Kidney epithelial cell (primary cell): Measurements from ENCODE around the gene BCHE. TPM values are rescaled to one million over a fixed set of nuclear protein-coding genes. Genes with fewer than 3 reads are reported as not detected.

Experiments used
- DNase-seq: peaks from one replicate; pipeline ENCODE4 v3.0.0-alpha.2; 2010; ENCODE audit warnings: low read depth
- H3K27me3 ChIP-seq: 2 replicates; pipeline ENCODE4 v1.6.0; 2011; ENCODE audit warnings: low read length; ENCODE audit not compliant: control insufficient read depth, insufficient read depth
- H3K36me3 ChIP-seq: 2 replicates; pipeline ENCODE4 v1.5.1; 2011; ENCODE audit warnings: low read length; ENCODE audit not compliant: control insufficient read depth, insufficient read depth
- H3K4me3 ChIP-seq: 2 replicates; pipeline ENCODE4 v1.5.1; 2011; ENCODE audit warnings: low read depth, mild to moderate bottlenecking, control low read depth, low read length
- total RNA-seq: library from RNA; depleted of rRNA; stranded (reverse); fragments of >200 nt; gene quantifications from 2 replicates; pipeline ENCODE4 v1.2.3, GENCODE V29; 2015
- TF ChIP-seq, protein P1 (sequence below): IDR thresholded peaks from 2 replicates; pipeline ENCODE4 v1.5.1; 2011; ENCODE audit warnings: mild to moderate bottlenecking, moderate library complexity, low read length, control low read depth, inconsistent platforms; ENCODE audit not compliant: insufficient read depth, poor library complexity, severe bottlenecking

Gene BCHE
- total RNA-seq, 1 donor from 2014 or later = 6.6 TPM

- DNase-seq = no peak
- H3K27me3 ChIP-seq = no peaks in the 10 kb centered on the region
- H3K36me3 ChIP-seq = no peaks in the 10 kb centered on the region
- TF ChIP-seq, protein P1, sequence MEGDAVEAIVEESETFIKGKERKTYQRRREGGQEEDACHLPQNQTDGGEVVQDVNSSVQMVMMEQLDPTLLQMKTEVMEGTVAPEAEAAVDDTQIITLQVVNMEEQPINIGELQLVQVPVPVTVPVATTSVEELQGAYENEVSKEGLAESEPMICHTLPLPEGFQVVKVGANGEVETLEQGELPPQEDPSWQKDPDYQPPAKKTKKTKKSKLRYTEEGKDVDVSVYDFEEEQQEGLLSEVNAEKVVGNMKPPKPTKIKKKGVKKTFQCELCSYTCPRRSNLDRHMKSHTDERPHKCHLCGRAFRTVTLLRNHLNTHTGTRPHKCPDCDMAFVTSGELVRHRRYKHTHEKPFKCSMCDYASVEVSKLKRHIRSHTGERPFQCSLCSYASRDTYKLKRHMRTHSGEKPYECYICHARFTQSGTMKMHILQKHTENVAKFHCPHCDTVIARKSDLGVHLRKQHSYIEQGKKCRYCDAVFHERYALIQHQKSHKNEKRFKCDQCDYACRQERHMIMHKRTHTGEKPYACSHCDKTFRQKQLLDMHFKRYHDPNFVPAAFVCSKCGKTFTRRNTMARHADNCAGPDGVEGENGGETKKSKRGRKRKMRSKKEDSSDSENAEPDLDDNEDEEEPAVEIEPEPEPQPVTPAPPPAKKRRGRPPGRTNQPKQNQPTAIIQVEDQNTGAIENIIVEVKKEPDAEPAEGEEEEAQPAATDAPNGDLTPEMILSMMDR = no peak
- no peak overlapping the region for H3K4me3 ChIP-seq
These were observed 53.8 kb downstream of the BCHE start for GRCh38 chr3:165783383-165783782.

GRCh38 chr3:165778891-165779290 lies 58.3 kb downstream of the BCHE start:
- Histone ChIP-seq H3K36me3 (no peaks in the 10 kb centered on the region), H3K27me3 (no peaks in the 10 kb centered on the region), H3K4me3 (no peak overlapping the region)
- DNase-seq = no peak
- TF ChIP-seq, protein P1 = no peak

GRCh38 chr3:165778456-165778855 lies 58.8 kb downstream of the BCHE start:
- Histone ChIP-seq H3K36me3 (no peaks in the 10 kb centered on the region), H3K4me3 (no peak overlapping the region), H3K27me3 (no peaks in the 10 kb centered on the region)
- TF ChIP-seq, protein P1 = no peak
- no peak for DNase-seq

DNA sequence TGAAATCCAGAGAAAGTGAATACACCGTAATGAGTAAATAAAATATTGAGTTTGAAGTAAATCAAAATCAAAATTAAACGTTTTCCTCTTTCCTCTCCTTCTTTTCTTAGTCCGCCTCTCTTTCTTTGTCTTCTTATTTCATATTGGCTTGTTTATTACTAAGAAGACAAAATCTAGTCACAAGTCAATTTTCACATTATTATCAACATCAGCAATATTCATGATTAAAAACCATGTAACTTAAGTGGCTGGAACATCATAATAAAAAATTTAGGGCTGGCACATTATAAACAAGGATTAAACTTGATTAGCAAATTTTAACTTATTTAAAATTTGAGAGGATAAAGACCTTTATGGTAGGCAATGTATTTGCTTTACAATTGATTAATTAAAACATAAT lies 61.4 kb downstream of the BCHE start:
- no peak overlapping the region for H3K4me3 ChIP-seq
- TF ChIP-seq, protein P1 = no peak
- no peak for DNase-seq
- H3K36me3 ChIP-seq = no peaks in the 10 kb centered on the region
- no peaks in the 10 kb centered on the region for H3K27me3 ChIP-seq

DNA sequence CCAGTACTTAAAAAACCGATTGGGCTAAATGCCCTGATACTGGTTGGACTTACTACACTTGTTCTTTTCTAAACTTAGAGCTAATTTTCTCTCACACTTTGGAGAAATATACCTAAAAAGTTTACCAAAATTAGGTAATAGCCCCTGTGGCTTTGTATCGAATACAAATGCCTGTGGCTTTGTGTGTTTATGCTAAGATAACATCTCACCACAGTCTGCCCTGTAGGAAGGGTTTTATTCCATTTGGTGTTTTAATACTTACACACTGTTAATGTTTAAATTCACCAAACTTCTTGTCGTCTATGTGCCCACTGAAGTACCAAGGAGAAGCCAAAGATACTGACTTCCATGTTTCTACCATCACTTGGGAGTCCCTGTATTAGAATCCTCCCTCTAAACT lies 66.4 kb downstream of the BCHE start:
- TF ChIP-seq, protein P1 = no peak
- Histone ChIP-seq H3K27me3 (no peaks in the 10 kb centered on the region), H3K4me3 (no peak overlapping the region), H3K36me3 (no peaks in the 10 kb centered on the region)
- no peak for DNase-seq

- DNase-seq = no peak
- no peaks in the 10 kb centered on the region for H3K27me3 ChIP-seq
- TF ChIP-seq, protein P1 = no peak
- H3K4me3 ChIP-seq = no peak overlapping the region
- no peaks in the 10 kb centered on the region for H3K36me3 ChIP-seq
These were observed 68.5 kb downstream of the BCHE start for GRCh38 chr3:165768680-165769079.
